GM18505 (cell line): ENCODE data around the gene PURA.

Experiments
- ATAC-seq: cut with Tn5 transposase; IDR thresholded peaks from one replicate; pipeline ENCODE4 v1.9.1; 2021; ENCODE audit not compliant: unreplicated experiment
- POLR2A ChIP-seq: IDR thresholded peaks from 4 replicates; pipeline ENCODE4 v1.6.1; 2011; ENCODE audit warnings: borderline replicate concordance; ENCODE audit not compliant: insufficient read depth, insufficient read length; ENCODE audit errors: extremely low read depth

PURA gene

GRCh38 chr5:140140435-140140834 lies 26.5 kb downstream of the PURA start:
- ATAC-seq = no peak
- no peak for TF ChIP-seq POLR2A

GRCh38 chr5:140141241-140141640 lies 27.3 kb downstream of the PURA start:
- ATAC-seq = no peak
- no peak for TF ChIP-seq POLR2A

GRCh38 chr5:140142246-140142645 lies 28.3 kb downstream of the PURA start:
- TF ChIP-seq POLR2A = no peak
- ATAC-seq = no peak

- no peak for TF ChIP-seq POLR2A
- no peak for ATAC-seq
Measured at GRCh38 chr5:140142856-140143255, 28.9 kb downstream of the PURA start.

- ATAC-seq = peak; percentile 19
- TF ChIP-seq POLR2A = no peak
Measured at GRCh38 chr5:140143521-140144258, 29.8 kb downstream of the PURA start.

DNA sequence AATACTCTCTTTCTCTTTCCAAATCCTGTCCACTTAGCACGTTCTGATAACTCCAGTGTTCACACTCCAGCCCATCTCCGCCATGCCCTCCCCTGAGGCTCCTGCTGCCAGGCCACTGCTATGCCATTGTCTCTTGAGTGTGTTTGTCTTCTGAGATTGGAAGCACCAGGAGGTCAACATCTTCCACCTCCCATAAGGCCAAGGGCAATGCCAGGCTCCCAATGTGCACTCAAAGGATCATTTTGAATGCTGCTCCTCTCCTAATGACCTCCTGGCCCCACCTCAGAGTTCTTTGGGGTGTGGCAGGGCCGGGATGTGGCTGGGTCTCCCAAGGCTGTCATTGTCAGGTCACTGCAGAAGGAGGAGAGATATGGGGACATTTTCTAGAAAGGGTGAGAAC lies 31.3 kb downstream of the PURA start:
- ATAC-seq = no peak
- TF ChIP-seq POLR2A = no peak

GRCh38 chr5:140145818-140146522 lies 32.1 kb downstream of the PURA start:
- TF ChIP-seq POLR2A = no peak
- peak; percentile 59 for ATAC-seq

DNA sequence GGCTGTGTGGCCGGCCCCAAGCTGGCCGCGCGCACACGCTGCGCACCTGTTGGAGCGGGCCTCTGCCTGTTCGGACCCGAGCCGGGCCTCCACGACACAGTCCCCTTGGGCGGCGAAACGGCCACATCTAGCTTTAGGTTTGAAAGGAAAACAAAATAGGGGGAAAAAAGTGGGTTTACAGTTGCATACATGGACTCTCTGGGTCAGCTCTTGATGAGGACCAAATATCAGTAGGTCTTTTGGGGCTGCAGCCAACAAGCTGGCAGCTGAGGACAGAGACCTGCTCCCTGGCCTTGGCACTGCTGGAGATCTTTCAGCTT lies 32.6 kb downstream of the PURA start:
- no peak for TF ChIP-seq POLR2A
- no peak for ATAC-seq

DNA sequence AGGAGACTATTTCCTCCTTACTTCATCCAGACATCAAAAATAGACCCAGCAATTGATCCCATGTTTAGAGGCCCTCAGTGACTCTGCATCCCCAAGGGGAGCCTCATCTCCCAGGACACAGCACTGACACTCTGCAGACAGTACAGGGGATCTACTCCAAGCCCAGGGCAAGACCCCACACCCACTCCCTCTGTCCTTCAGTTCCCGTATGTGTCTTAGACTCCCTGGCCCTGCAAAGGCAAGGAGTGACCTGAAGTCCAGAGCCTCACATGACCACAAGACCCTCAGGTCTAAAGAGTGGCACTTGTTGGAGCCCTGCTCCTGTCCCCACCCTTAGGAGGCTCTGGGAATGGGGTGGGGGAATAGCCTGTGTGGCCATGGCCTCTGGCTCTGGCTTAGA lies 33.6 kb downstream of the PURA start:
- ATAC-seq = no peak
- TF ChIP-seq POLR2A = no peak

DNA sequence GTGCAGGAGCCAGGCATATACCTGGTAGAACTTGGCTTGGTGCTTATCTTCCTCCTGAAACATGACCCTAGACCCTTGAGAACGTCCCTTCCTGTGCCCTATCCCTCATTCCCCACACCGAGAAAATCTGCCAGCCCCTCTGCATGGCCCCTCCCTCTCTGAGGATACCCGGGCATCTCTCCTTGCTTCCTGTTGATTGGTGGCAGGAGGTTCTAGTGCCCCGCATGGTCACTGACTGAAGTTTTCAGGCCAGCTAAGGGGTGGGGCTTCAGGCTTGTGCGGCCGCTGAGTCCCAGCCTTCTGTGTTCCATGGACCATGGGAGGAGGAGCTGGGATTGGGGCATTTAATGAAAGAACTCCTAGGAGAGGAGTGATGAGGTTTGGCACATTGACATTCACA lies 34.6 kb downstream of the PURA start:
- TF ChIP-seq POLR2A = no peak
- no peak for ATAC-seq

- ATAC-seq = no peak
Measured at GRCh38 chr5:140150201-140150600, 36.3 kb downstream of the PURA start.

GRCh38 chr5:140151144-140152021 lies 37.5 kb downstream of the PURA start:
- ATAC-seq = no peak

More at GRCh38 chr5:140150201-140150600, 36.3 kb downstream of the PURA start:
- TF ChIP-seq POLR2A = no peak

DNA sequence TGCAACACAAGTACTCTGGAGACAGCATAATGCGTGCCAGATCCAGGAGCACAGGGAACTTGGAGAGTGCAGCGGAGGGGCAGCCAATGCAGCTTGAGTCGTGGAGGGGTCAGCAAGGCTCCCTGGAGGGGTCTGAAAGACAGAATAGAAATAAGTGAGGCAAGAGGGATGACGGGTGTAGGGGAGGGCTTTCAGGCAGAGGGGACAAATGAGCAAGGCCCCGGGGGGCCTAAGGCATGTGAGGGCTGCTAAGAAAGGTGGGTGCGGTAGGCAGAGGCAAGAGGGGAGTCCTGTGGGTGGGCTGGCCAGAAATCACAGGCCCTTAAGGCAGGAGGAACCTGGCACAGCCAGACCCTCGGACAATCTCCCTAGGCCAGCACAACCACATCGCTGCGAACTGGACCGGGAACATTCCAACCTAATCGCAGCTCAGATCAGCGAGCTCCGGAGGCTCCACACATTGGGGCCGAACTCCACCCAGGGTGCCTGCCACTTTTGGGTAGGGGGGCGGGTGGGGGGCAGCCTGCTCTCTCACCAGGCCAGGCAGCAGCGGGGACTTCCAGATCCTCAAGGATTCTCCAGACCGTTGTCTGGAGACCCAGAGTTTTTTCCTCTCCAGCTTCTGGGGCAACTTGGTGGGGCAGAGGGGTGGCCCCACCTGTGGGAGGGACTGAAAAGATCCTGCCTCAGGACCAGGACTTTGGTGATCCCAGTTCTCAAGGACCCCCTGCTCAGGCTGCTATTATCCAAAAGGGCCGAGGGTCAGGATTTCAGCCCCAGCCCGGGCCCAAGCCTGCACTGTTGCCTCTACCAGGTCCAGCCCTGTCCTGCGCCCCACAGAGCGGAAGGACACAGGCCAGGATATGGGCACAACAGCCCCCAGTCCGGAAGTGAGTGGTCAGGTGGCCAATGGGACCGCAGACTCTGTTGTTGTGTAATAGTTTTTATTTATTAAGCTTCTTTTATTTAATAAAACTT lies 38.4 kb downstream of the PURA start:
- ATAC-seq = no peak
- TF ChIP-seq POLR2A = no peak

More at GRCh38 chr5:140151144-140152021, 37.5 kb downstream of the PURA start:
- TF ChIP-seq POLR2A = no peak

- TF ChIP-seq POLR2A = no peak
Measured at GRCh38 chr5:140153255-140153654, 39.3 kb downstream of the PURA start.

More at GRCh38 chr5:140153255-140153654, 39.3 kb downstream of the PURA start:
- ATAC-seq = no peak
